Endometrial microvascular endothelial cells (primary cell): ENCODE data around the gene XDH. TPM values are rescaled to one million over a fixed set of nuclear protein-coding genes. Genes with fewer than 3 reads are reported as not detected.

Experiments
- in situ Hi-C: cut with HindIII; loops from 2 replicates; pipeline ENCODE4 v1.10.0; 2017; ENCODE audit warnings: low sequenced_read_pairs, low pct_unique_long_range_greater_than_20kb; ENCODE audit errors: inconsistent ontology term
- total RNA-seq: library from RNA; depleted of rRNA; stranded (reverse); fragments of >200 nt; gene quantifications from one replicate; pipeline ENCODE4 v1.2.3, GENCODE V29; 2015; ENCODE audit errors: inconsistent ontology term

The XDH gene
- total RNA-seq, 1 donor from 2014 or later, result not detected

DNA sequence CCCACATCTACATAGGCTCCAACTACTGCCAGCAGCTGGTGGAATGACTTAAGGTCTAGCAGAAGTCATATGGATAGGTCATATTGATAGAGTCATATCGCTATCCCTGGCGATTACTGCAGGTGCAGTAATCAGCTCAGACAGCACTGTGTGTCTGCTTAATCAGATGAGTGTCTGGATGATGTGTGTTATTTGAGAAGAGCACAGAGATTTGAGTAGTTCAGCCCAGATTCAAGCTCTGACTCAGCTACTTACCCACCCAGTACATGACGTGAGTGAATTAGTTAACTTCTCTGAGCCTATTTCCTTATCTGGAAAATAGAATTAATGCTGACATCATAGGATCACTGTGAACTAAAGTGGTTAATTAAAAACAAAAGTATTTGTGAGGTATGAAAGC is 101.6 kb downstream of the XDH start:
- in situ Hi-C loops, result no loop called here

DNA sequence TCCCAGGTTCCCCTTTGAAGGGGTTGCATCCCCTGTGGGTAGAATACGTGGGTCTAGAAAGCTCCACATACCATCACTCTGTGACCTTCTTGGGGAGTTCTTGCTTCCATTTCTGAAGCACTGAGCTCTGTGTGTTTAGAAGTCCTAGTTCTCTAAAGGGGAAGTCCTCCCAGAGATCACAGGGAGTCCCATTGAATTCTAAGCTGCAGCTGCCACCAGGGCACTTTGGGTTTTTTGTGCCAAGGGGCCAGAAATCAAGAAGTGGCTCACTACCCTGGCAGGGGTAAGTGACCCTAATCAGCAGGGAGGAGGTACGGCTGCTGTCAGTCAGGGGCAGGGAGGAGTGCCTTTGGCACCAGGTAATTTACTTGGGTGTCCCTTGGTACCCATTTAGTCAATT is 109.7 kb downstream of the XDH start:
- in situ Hi-C loops, result no loop called here

DNA sequence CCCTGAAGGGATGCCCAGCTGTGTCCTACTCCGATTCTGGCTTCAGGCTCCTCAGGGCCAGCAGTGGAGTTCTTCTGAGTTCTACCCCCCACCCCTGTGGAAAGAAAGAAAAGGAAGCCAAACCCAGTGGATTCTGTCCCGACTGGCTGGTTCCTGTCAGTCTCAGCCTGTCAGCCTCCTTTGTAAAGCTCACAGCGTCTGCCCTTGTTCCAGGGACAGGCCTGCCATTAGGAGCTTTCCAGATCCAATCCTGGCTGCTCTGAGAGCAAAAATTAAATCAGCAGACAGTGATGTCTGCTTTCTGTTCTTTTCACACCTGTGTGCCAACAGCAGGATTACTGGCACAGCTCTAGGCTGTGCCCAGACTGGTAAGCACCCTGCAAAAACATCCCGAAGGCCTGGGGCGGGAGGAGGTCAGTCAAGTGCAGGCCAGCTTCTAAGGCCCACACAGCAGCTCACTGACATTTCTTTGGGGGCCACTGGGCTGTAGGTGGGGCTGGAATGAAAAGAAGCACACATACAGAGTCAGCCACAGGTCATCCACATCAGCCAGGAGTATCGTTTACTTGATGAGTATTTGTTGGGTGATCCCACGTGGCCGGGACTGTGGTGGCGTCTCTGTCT is 111.5 kb downstream of the XDH start:
- in situ Hi-C loops, result no loop called here

DNA sequence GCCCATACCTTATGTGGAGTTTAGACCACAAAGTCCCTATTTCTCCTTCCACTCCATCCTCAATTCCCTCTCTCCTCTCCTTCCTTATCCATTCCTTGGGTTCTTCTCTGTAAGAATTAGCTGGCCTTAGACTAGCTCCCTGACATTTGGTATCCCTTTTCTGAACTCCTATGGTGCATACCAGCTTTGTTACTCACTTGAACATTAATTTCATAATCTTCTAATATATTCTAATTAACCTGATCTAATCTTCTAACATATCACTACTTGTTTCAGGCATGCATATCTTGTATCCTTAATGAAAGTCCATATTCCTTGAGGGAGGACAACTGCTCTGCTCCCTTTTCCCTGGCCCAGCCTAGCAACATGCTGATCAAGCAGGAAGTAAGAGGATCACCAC is 114.2 kb downstream of the XDH start:
- in situ Hi-C loops, result no loop called here

DNA sequence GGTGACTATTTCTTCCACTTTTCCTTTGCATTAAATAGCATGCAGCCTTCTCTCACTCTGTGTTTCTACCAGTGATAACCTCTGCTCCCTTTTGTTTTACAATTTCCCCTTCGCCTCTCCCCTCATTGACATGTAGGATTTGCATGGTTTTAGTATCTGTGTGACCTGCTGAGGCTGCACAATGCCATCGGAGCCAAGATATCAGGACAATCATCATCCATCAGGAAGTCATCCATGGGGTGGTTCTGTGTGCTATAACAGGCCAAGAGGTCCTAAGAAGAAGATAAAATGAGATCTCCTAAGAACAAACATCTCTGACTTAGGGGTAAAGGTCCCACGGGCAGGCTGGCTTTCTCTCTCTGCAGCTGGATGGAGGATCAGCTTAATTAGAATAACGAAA is 115.0 kb downstream of the XDH start:
- in situ Hi-C loops, result no loop called here

DNA sequence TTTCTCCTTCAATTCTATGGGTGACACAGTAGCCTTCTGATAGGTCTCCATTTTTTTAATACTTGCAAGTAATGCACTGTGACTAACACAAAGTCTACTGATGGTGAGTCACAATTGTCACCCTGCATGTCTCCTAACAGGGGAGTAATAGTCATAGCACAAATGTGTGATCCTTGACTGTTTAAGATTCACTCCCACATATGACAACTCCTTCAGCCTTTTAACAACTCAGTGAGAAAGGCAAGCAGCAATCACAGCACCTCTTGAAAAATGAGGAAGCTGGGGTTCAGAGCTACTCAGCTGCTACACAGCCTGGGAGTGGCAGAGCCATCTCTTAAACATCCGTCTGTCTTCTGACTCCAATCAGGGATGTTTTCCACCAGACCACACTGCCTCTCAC is 116.8 kb downstream of the XDH start:
- in situ Hi-C loops, result no loop called here

DNA sequence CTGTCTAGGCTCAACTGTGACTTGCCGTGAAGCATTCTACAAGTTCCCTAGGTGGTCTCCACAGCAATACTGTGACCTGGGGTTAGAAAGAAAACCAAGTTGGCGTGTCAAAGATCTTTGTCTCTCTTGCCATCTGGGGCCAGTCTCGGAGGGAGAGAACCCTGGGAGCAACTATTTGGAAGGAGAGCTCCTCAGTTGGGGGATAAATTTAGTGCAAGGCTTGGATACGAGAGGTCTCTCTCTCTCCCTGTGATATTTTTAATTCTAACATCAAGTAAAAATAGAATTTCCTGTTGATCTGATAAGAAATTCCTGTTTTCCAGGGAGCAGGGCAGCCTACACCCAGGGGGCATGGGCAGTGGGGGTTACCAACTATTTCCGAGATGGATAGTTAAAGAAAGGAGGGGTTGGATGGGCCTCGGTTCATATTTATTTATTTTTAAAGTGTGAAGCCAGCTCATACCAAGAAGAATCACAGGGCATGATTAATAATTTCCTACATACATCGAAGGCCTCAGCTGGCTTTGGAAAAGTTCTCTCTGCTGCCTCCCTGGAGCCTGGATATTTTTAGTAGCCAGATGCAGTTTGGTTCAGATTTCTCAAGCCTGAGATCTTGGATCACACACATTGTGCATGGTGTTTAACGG is 117.8 kb downstream of the XDH start:
- in situ Hi-C loops, result no loop called here

DNA sequence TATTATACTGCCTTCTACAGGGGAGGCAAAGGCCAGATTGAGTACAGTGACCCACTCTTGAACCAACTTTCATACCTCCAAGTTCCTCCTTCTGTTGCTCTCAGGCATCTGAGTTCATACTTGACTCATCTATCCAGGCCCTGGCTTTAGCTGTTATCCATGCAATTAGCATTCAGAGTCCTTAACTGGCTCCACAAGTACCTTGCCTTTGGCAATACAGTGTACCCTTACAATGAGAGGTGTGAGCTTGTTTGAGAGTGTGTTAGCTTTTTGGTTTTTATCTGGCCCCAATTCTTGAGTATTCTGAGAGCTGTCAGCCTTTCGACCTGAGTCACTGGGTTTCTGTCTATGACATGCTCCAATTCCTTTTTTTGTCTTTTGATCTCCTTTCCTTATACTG is 120.3 kb downstream of the XDH start:
- in situ Hi-C loops, result no loop called here

DNA sequence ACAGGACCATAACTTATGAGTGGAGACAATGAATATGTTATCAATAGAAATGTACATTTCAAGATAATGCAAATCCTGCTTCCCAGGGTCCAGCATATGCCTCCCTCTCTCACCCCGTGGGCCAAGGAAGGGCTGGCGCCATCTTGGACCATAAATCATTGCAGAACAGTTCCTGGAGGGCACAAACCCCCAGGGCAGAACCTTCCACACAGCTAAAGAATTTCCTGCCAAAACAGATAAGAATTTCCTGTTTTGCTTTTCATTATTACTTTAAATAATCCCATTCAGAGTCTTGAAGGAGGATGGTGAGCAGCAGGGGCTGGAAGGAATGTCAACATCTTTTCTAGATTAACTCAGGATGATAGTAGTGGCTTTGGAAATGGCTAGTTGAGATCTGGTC is 126.9 kb downstream of the XDH start:
- in situ Hi-C loops, result no loop called here

DNA sequence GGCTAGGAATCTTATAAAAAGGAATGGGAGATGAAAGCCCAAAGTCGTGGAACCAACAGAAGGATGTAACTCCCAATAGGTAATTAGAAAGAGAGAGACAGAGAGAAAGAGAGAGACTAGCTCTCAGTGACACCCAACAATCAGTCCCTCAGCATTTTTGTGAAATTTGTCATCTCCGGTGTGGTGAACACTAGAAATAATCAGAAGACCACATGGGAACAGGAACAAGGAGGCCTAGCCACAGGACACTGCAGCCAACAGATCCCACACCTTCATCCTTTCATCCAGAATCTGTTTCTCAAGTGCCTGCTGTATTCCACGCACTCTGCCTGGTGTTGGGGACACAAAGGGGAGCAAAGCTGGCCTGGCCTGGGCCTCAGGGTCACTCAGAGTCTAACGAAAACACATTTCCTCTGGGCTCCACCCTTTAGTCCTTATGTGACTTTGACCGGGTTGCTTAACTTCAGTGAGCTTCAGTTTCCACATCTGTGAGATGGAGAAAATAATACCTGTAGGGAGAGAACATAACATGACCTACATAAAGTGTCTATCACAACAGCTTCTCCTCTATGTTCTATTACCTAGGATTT is 127.5 kb downstream of the XDH start:
- in situ Hi-C loops, result no loop called here

DNA sequence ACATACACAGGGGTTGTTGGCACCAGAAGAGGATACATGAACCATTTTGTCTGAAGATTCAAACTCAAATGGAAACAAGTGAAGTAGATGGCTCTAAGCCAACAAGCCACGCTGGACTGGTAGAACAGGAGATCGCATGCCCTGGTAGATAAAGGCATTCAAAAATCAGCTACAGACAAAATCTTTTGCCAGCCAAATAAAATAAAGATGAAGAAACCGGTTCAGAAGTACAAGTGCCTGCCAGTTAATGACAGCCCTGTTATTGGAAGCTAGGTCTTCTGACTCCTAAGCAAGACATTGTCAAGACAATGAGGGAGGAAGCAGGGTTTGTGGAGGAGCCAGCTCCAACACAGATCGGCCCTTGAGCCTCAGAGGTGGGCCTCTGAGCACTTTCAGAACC is 128.3 kb downstream of the XDH start:
- in situ Hi-C loops, result no loop called here

Other genes with a start within 250 kb of the XDH start
- not detected for gene CAPN14, start 197.2 kb downstream of the XDH start, total RNA-seq
- gene EHD3, start 180.6 kb downstream of the XDH start, total RNA-seq, result 3.1 TPM
- gene SRD5A2, start 166.2 kb upstream of the XDH start, total RNA-seq, result not detected